GM12878 (cell line): ENCODE data around the gene LAMP1. TPM values are rescaled to one million over a fixed set of nuclear protein-coding genes. Genes with fewer than 3 reads are reported as not detected.

Experiments used
- ATAC-seq: fragments of 200-7000 bp; cut with Tn5 transposase; 3 replicates; pipeline ENCODE4 v1.9.1; 2020; ENCODE audit warnings: mild to moderate bottlenecking, moderate library complexity
- BruUV-seq: library from RNA; stranded (reverse); fragments of 400-500 nt; replicated peaks from 2 replicates; lab custom pipeline; 2021; lab: Mats Ljungman, UMichigan
- CTCF ChIA-PET: fragments of 300-600 bp; sonication (Branson Sonifier 250); formaldehyde crosslinking; extraction: SDS; loops from one replicate; lab custom pipeline; 2021; ENCODE audit warnings: inconsistent platforms; lab: Yijun Ruan, JAX
- POLR2A ChIA-PET: fragments of 350-600 bp; formaldehyde crosslinking; extraction: SDS; loops from one replicate; lab custom pipeline; 2021; ENCODE audit warnings: inconsistent platforms; lab: Charles Lee
- RAD21 ChIA-PET: fragments of 300-600 bp; sonication (Branson Sonifier 250); formaldehyde crosslinking; loops from one replicate; lab custom pipeline; 2023; ENCODE audit warnings: antibody characterized with exemption; ENCODE audit not compliant: unreplicated experiment; lab: Charles Lee
- SMC1A ChIA-PET: fragments of 300-600 bp; sonication (Branson Sonifier 250); formaldehyde crosslinking; loops from one replicate; lab custom pipeline; 2023; ENCODE audit not compliant: unreplicated experiment, uncharacterized antibody; lab: Charles Lee
- DNase-seq: peaks from one replicate; pipeline ENCODE4 v3.0.0-alpha.2; 2011; ENCODE audit warnings: low read depth, low spot score
- FAIRE-seq: peaks from 3 replicates; lab custom pipeline; 2011; peaks lifted over from hg19 to GRCh38; lab: Jason Lieb, UNC
- H2AFZ ChIP-seq: 2 replicates; pipeline ENCODE4 v1.6.0; 2011; ENCODE audit warnings: low read depth, low read length, control low read depth; ENCODE audit not compliant: control insufficient read depth
- H3K27ac ChIP-seq: 2 replicates; pipeline ENCODE4 v1.5.1; 2011; ENCODE audit warnings: control low read depth; ENCODE audit not compliant: control insufficient read depth, insufficient read depth
- H3K27me3 ChIP-seq, 2 experiments: replicated peaks in 1 of 2; 2 replicates each; pipeline versions ENCODE4 v1.6.0 to v1.6.1; 2011; ENCODE audit warnings: low read length in 1 of 2; ENCODE audit not compliant: control insufficient read depth in 2 of 2, insufficient read depth in 2 of 2
- H3K36me3 ChIP-seq, 2 experiments: 2 replicates each; pipeline ENCODE4 v1.5.1; 2011; ENCODE audit warnings: low read length in 1 of 2; ENCODE audit not compliant: control insufficient read depth in 2 of 2, insufficient read depth in 2 of 2
- H3K4me1 ChIP-seq: 2 replicates; pipeline ENCODE4 v1.6.1; 2011; ENCODE audit warnings: mild to moderate bottlenecking, low read length, moderate library complexity, mixed read lengths; ENCODE audit not compliant: control insufficient read depth, insufficient read depth
- H3K4me2 ChIP-seq: 2 replicates; pipeline ENCODE4 v1.6.0; 2011; ENCODE audit warnings: control low read depth; ENCODE audit not compliant: control insufficient read depth, insufficient read depth
- H3K4me3 ChIP-seq: fragments of 200-600 bp; sonication (generic); 2 replicates; pipeline ENCODE4 v1.5.1; 2016
- H3K79me2 ChIP-seq: 2 replicates; pipeline ENCODE4 v1.6.0; 2011; ENCODE audit warnings: low read length; ENCODE audit not compliant: control insufficient read depth, insufficient read depth
- H3K9ac ChIP-seq: 2 replicates; pipeline ENCODE4 v1.8.0; 2011; ENCODE audit warnings: low read length, control low read depth, mixed read lengths; ENCODE audit not compliant: control insufficient read depth, insufficient read depth
- H3K9me3 ChIP-seq: replicated peaks from 3 replicates; pipeline ENCODE4 v1.5.1; 2011; ENCODE audit warnings: mild to moderate bottlenecking, low read length; ENCODE audit not compliant: control insufficient read depth, insufficient read depth
- H4K20me1 ChIP-seq: 2 replicates; pipeline ENCODE4 v1.6.0; 2011; ENCODE audit not compliant: control insufficient read depth, insufficient read depth
- CHD2 ChIP-seq: IDR thresholded peaks from 2 replicates; pipeline ENCODE4 v1.6.1; 2011; ENCODE audit warnings: low read depth, low read length, improper control_type of control experiment, borderline replicate concordance
- CREM ChIP-seq: IDR thresholded peaks from 2 replicates; pipeline ENCODE4 v1.6.1; 2014; ENCODE audit warnings: antibody characterized with exemption, low read depth
- FOS ChIP-seq: IDR thresholded peaks from 3 replicates; pipeline ENCODE4 v1.6.1; 2011; ENCODE audit warnings: borderline replicate concordance; ENCODE audit not compliant: insufficient read length; ENCODE audit errors: extremely low read depth
- JUND ChIP-seq: IDR thresholded peaks from 2 replicates; pipeline ENCODE4 v1.6.1; 2012; ENCODE audit warnings: low read depth, mild to moderate bottlenecking, low read length, improper control_type of control experiment, moderate library complexity
- MTA2 ChIP-seq: fragments of 450-650 bp; IDR thresholded peaks from 2 replicates; pipeline ENCODE4 v1.6.1; 2016; ENCODE audit warnings: low read depth, mild to moderate bottlenecking, moderate library complexity
- MYC ChIP-seq: IDR thresholded peaks from 2 replicates; pipeline ENCODE4 v1.6.1; 2011; ENCODE audit warnings: mild to moderate bottlenecking, low read length, moderate library complexity, inconsistent platforms; ENCODE audit not compliant: insufficient read depth, insufficient replicate concordance, insufficient read length, severe bottlenecking
- NFXL1 ChIP-seq: fragments of 450-650 bp; IDR thresholded peaks from 2 replicates; pipeline ENCODE4 v1.6.1; 2017; ENCODE audit warnings: antibody characterized with exemption, mild to moderate bottlenecking, borderline replicate concordance
- RAD51 ChIP-seq: fragments of 450-650 bp; IDR thresholded peaks from 2 replicates; pipeline ENCODE4 v1.6.1; 2016; ENCODE audit warnings: moderate library complexity, mild to moderate bottlenecking, inconsistent platforms
- RB1 ChIP-seq: fragments of 450-650 bp; formaldehyde crosslinking; IDR thresholded peaks from 2 replicates; pipeline ENCODE4 v1.6.1; 2017; ENCODE audit warnings: mild to moderate bottlenecking, borderline replicate concordance
- RCOR1 ChIP-seq: conservative IDR thresholded peaks from 2 replicates; pipeline ENCODE4 v1.6.1; 2012; ENCODE audit warnings: low read depth, low read length, improper control_type of control experiment
- SIN3A ChIP-seq: IDR thresholded peaks from 2 replicates; pipeline ENCODE4 v1.6.1; 2012; ENCODE audit warnings: low read depth, low read length, improper control_type of control experiment
- ZNF622 ChIP-seq: fragments of 450-650 bp; IDR thresholded peaks from 2 replicates; pipeline ENCODE4 v1.6.1; 2017; ENCODE audit warnings: mild to moderate bottlenecking, inconsistent platforms
- WGBS: methylation state at CpG from one replicate; pipeline ENCODE4 v1.1.6; 2016; ENCODE audit warnings: low lambda C conversion rate; ENCODE audit not compliant: insufficient replicate concordance, insufficient coverage; ENCODE audit errors: missing lambda C conversion rate; 5-methylcytosine and 5-hydroxymethylcytosine counted together
- in situ Hi-C: fragments of 300-500 bp; cut with MboI; formaldehyde crosslinking; loops from 9 replicates; pipeline ENCODE4 v1.14.3; 2018; ENCODE audit warnings: mixed read lengths
- intact Hi-C: fragments of 100-400 bp; cut with micrococcal nuclease; formaldehyde crosslinking; loops from one replicate; pipeline ENCODE4 v1.14.2; 2022; ENCODE audit not compliant: unreplicated experiment
- polyA plus RNA-seq, 11 experiments: library from polyadenylated mRNA; depleted of rRNA in 4 of 11; unstranded in 6 of 11; stranded (reverse) in 5 of 11; fragments of >200 nt; fragmentation: Nextera tagmentation in 4 of 11; fragmentation: Illumina TruSeq in 1 of 11; extraction: Ambion mirVana in 4 of 11; extraction: Trizol in 1 of 11; gene quantifications; 1 replicate in 1 of 11; 2 replicates in 10 of 11; pipeline versions ENCODE4 v1.2.1 to v1.2.3, GENCODE V29; 2011 to 2016; ENCODE audit warnings: inconsistent platforms in 2 of 11, missing spikeins in 2 of 11, low read depth in 1 of 11
- total RNA-seq, 4 experiments: library from RNA; depleted of rRNA in 3 of 4; stranded (reverse); fragments of >200 nt in 3 of 4; fragmentation: Illumina TruSeq in 1 of 4; extraction: Trizol in 1 of 4; gene quantifications; 2 replicates each; pipeline versions ENCODE4 v1.2.1 to v1.2.3, GENCODE V29; 2013 to 2021
- TF ChIP-seq, protein P1 (sequence below): IDR thresholded peaks from 2 replicates; pipeline ENCODE4 v1.6.1; 2012; ENCODE audit warnings: low read length, inconsistent platforms
- TF ChIP-seq, protein P2 (sequence below): fragments of 450-650 bp; IDR thresholded peaks from 2 replicates; pipeline ENCODE4 v1.6.1; 2017; ENCODE audit warnings: mild to moderate bottlenecking, low read depth, inconsistent platforms; ENCODE audit not compliant: poor library complexity, severe bottlenecking
- TF ChIP-seq, protein P3 (sequence below): IDR thresholded peaks from 2 replicates; pipeline ENCODE4 v1.6.1; 2011; ENCODE audit warnings: mild to moderate bottlenecking, low read depth, low read length, moderate library complexity; ENCODE audit not compliant: insufficient replicate concordance
- TF ChIP-seq, protein P4 (sequence below): fragments of 450-650 bp; IDR thresholded peaks from 2 replicates; pipeline ENCODE4 v1.6.1; 2016; ENCODE audit warnings: mild to moderate bottlenecking

The LAMP1 gene
- total and polyA plus RNA-seq, 10 of the 15 experiments (the other 5 are each of a cell fraction or from before 2014, with no cell fraction given), result 2.5 to 83.0 (median 32.7) TPM

DNA sequence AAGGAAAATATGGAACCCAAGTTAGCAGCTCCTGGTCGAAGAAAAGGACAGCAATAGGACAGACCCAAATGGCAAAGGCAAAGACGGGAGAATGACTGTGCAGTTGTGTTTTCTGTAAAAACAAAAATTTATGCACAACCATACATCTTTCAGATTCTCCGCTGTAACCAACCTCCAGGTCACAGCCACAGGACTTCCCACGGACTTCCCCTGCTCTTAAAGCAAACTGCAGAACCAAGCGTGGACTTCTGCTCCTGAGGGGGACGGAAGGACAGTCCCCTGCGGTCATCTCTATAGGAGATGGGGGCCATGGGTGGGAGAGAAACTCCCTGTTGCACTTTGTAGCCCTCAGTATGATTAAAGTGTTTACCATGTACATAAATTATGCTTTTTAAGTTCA is 64.4 kb downstream of the LAMP1 start:
- no peaks in the 10 kb centered on the region for H4K20me1 ChIP-seq
- ATAC-seq (peak; percentile 73), FAIRE-seq (no peak), DNase-seq (no peak)
- H3K4me1 ChIP-seq, result no peaks in the 10 kb centered on the region
- ChIA-PET CTCF (no interaction called here), POLR2A (no interaction called here), SMC1A (no interaction called here), RAD21 (no interaction called here)
- 0% methylated on average over 7 of the region's 7 CpGs for WGBS
- intact Hi-C loops (no loop called here), in situ Hi-C loops (no loop called here)
- H3K4me2 ChIP-seq, result no peak overlapping the region
- no peak overlapping the region for H3K27ac ChIP-seq
- no peaks in the 10 kb centered on the region for H3K79me2 ChIP-seq
- no peaks in the 10 kb centered on the region for H3K9me3 ChIP-seq
- BruUV-seq, result no TSS peak
- peaks cover 0 to 5% of the 10 kb centered on the region in 2 experiments; a peak in 3 of 4 replicates for H3K27me3 ChIP-seq
- H3K36me3 ChIP-seq, result no peaks in the 10 kb centered on the region
- H2AFZ ChIP-seq, result no peak overlapping the region
- H3K4me3 ChIP-seq, result no peak overlapping the region
- no peak overlapping the region for H3K9ac ChIP-seq
- TF ChIP-seq RB1 (no peak), MTA2 (no peak), RCOR1 (no peak), ZNF622 (no peak), FOS (no peak), CREM (no peak), CHD2 (no peak), MYC (no peak), SIN3A (no peak), JUND (no peak), NFXL1 (no peak), RAD51 (no peak)
- TF ChIP-seq, protein P1, sequence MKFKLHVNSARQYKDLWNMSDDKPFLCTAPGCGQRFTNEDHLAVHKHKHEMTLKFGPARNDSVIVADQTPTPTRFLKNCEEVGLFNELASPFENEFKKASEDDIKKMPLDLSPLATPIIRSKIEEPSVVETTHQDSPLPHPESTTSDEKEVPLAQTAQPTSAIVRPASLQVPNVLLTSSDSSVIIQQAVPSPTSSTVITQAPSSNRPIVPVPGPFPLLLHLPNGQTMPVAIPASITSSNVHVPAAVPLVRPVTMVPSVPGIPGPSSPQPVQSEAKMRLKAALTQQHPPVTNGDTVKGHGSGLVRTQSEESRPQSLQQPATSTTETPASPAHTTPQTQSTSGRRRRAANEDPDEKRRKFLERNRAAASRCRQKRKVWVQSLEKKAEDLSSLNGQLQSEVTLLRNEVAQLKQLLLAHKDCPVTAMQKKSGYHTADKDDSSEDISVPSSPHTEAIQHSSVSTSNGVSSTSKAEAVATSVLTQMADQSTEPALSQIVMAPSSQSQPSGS, result no peak
- TF ChIP-seq, protein P2, sequence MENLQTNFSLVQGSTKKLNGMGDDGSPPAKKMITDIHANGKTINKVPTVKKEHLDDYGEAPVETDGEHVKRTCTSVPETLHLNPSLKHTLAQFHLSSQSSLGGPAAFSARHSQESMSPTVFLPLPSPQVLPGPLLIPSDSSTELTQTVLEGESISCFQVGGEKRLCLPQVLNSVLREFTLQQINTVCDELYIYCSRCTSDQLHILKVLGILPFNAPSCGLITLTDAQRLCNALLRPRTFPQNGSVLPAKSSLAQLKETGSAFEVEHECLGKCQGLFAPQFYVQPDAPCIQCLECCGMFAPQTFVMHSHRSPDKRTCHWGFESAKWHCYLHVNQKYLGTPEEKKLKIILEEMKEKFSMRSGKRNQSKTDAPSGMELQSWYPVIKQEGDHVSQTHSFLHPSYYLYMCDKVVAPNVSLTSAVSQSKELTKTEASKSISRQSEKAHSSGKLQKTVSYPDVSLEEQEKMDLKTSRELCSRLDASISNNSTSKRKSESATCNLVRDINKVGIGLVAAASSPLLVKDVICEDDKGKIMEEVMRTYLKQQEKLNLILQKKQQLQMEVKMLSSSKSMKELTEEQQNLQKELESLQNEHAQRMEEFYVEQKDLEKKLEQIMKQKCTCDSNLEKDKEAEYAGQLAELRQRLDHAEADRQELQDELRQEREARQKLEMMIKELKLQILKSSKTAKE, result no peak
- TF ChIP-seq, protein P3, sequence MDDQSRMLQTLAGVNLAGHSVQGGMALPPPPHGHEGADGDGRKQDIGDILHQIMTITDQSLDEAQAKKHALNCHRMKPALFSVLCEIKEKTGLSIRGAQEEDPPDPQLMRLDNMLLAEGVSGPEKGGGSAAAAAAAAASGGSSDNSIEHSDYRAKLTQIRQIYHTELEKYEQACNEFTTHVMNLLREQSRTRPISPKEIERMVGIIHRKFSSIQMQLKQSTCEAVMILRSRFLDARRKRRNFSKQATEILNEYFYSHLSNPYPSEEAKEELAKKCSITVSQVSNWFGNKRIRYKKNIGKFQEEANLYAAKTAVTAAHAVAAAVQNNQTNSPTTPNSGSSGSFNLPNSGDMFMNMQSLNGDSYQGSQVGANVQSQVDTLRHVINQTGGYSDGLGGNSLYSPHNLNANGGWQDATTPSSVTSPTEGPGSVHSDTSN, result no peak
- TF ChIP-seq, protein P4, sequence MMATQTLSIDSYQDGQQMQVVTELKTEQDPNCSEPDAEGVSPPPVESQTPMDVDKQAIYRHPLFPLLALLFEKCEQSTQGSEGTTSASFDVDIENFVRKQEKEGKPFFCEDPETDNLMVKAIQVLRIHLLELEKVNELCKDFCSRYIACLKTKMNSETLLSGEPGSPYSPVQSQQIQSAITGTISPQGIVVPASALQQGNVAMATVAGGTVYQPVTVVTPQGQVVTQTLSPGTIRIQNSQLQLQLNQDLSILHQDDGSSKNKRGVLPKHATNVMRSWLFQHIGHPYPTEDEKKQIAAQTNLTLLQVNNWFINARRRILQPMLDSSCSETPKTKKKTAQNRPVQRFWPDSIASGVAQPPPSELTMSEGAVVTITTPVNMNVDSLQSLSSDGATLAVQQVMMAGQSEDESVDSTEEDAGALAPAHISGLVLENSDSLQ, result no peak
